GM12891 (cell line): ENCODE measurements around the gene UBQLN4.

Experiments
- POLR2A ChIP-seq: IDR thresholded peaks from 2 replicates; pipeline ENCODE4 v1.6.1; 2011; ENCODE audit warnings: low read depth, low read length, control low read depth
- POLR2AphosphoS5 ChIP-seq: IDR thresholded peaks from 2 replicates; pipeline ENCODE4 v1.6.1; 2011; ENCODE audit warnings: low read depth, low read length, control low read depth
- TAF1 ChIP-seq: IDR thresholded peaks from 2 replicates; pipeline ENCODE4 v1.6.1; 2011; ENCODE audit warnings: low read depth, low read length, control low read depth

GRCh38 chr1:156069490-156070455 is 16.2 kb upstream of the UBQLN4 start:
- TF ChIP-seq POLR2A = no peak
- TF ChIP-seq TAF1 = no peak
- TF ChIP-seq POLR2AphosphoS5 = no peak
